ENCODE data around the gene CLK3.

GRCh38 chr15:74619916-74620635 lies 4.4 kb downstream of the CLK3 start:
- TF ChIP-seq, protein P1, sequence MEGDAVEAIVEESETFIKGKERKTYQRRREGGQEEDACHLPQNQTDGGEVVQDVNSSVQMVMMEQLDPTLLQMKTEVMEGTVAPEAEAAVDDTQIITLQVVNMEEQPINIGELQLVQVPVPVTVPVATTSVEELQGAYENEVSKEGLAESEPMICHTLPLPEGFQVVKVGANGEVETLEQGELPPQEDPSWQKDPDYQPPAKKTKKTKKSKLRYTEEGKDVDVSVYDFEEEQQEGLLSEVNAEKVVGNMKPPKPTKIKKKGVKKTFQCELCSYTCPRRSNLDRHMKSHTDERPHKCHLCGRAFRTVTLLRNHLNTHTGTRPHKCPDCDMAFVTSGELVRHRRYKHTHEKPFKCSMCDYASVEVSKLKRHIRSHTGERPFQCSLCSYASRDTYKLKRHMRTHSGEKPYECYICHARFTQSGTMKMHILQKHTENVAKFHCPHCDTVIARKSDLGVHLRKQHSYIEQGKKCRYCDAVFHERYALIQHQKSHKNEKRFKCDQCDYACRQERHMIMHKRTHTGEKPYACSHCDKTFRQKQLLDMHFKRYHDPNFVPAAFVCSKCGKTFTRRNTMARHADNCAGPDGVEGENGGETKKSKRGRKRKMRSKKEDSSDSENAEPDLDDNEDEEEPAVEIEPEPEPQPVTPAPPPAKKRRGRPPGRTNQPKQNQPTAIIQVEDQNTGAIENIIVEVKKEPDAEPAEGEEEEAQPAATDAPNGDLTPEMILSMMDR (IDR thresholded peaks at IDR 0.05): no peak
- no peak for TF ChIP-seq MXI1 (IDR thresholded peaks at IDR 0.05; ENCODE audit: low read depth, low read length)
- TF ChIP-seq RXRA (IDR thresholded peaks at IDR 0.05; ENCODE audit: borderline replicate concordance, low read depth): no peak
- no peak for TF ChIP-seq GABPA (IDR thresholded peaks at IDR 0.05; ENCODE audit: low read depth)
- no peak for TF ChIP-seq EP300 (IDR thresholded peaks at IDR 0.05; ENCODE audit: borderline replicate concordance in 1 of 2, low read depth in 1 of 2, low read length in 1 of 2)
- TF ChIP-seq TAF1 (IDR thresholded peaks at IDR 0.05; ENCODE audit: borderline replicate concordance, low read depth, low read length): no peak

Data from SK-N-SH (cell line).